Measurements from ENCODE around the gene TMEM209.

The TMEM209 gene

GRCh38 chr7:130162196-130162595, 43.0 kb downstream of the TMEM209 start:
- Histone ChIP-seq H3K36me3 (ENCODE audit: control insufficient read depth in 2 of 2, insufficient read depth in 1 of 2, low read length in 2 of 2) (peaks cover 16 to 43% of the 10 kb centered on the region in 2 experiments), H3K4me1 (ENCODE audit: control insufficient read depth, insufficient read depth, low read length) (no peaks in the 10 kb centered on the region), H3K27ac (ENCODE audit: extremely low read depth, low read depth, low read length) (no peak overlapping the region), H3K4me3 (ENCODE audit: low read depth, low read length) (no peak overlapping the region), H3K9me3 (ENCODE audit: control insufficient read depth, insufficient read depth, low read depth, low read length) (no peaks in the 10 kb centered on the region)
- POLR2A ChIA-PET = no interaction called here
- TF ChIP-seq ZNF121 (tag by site-specific recombination; IDR thresholded peaks at IDR 0.05) = no peak
- no peak for TF ChIP-seq GLIS2 (tag by site-specific recombination; IDR thresholded peaks at IDR 0.05)
- no peak for TF ChIP-seq AEBP2 (tag by site-specific recombination; IDR thresholded peaks at IDR 0.05; ENCODE audit: borderline replicate concordance)
- no peak for TF ChIP-seq ZNF24 (tag by site-specific recombination; IDR thresholded peaks at IDR 0.05)
- no peak for TF ChIP-seq ZNF184 (tag by site-specific recombination; IDR thresholded peaks at IDR 0.05)
- no peak for TF ChIP-seq ZNF26 (tag by site-specific recombination; IDR thresholded peaks at IDR 0.05)
- no peak for TF ChIP-seq ZNF518A (tag by site-specific recombination; conservative IDR thresholded peaks at IDR 0.05; ENCODE audit: low read depth)
- TF ChIP-seq ZNF404 (tag by site-specific recombination; IDR thresholded peaks at IDR 0.05) = no peak
- TF ChIP-seq KLF8 (tag by site-specific recombination; IDR thresholded peaks at IDR 0.05) = no peak
- TF ChIP-seq YY1 (tag by site-specific recombination; IDR thresholded peaks at IDR 0.05) = no peak
- TF ChIP-seq ZNF175 (tag by site-specific recombination; IDR thresholded peaks at IDR 0.05) = no peak
- TF ChIP-seq ZNF37A (tag by site-specific recombination; IDR thresholded peaks at IDR 0.05) = no peak
- no peak for TF ChIP-seq HOXD13 (CRISPR knock-in tag; IDR thresholded peaks at IDR 0.05; ENCODE audit: borderline replicate concordance)
- no peak for TF ChIP-seq PRDM1 (tag by site-specific recombination; IDR thresholded peaks at IDR 0.05)
- no peak for TF ChIP-seq KLF1 (tag by site-specific recombination; IDR thresholded peaks at IDR 0.05)
- no peak for TF ChIP-seq ZNF707 (tag by site-specific recombination; IDR thresholded peaks at IDR 0.05)
- CTCF ChIA-PET = no interaction called here

GRCh38 chr7:130160455-130160854, 44.8 kb downstream of the TMEM209 start:
- H3K4me3 ChIP-seq (ENCODE audit: low read depth, low read length) = no peak overlapping the region
- CTCF ChIA-PET = interaction anchor here (0.6 to 1.2 kb wide), 3 partner anchors 25 to 602 kb away, joined by 3 to 4 read pairs (median 3); no protein-coding TSS in a partner anchor
- H3K9me3 ChIP-seq (ENCODE audit: control insufficient read depth, insufficient read depth, low read depth, low read length) = no peaks in the 10 kb centered on the region
- H3K36me3 ChIP-seq (ENCODE audit: control insufficient read depth in 2 of 2, insufficient read depth in 1 of 2, low read length in 2 of 2) = peaks cover 3 to 39% of the 10 kb centered on the region in 2 experiments
- POLR2A ChIA-PET = no interaction called here
- no peak for TF ChIP-seq ZFP3 (tag by site-specific recombination; IDR thresholded peaks at IDR 0.05; ENCODE audit: low read depth)
- TF ChIP-seq, protein P1, sequence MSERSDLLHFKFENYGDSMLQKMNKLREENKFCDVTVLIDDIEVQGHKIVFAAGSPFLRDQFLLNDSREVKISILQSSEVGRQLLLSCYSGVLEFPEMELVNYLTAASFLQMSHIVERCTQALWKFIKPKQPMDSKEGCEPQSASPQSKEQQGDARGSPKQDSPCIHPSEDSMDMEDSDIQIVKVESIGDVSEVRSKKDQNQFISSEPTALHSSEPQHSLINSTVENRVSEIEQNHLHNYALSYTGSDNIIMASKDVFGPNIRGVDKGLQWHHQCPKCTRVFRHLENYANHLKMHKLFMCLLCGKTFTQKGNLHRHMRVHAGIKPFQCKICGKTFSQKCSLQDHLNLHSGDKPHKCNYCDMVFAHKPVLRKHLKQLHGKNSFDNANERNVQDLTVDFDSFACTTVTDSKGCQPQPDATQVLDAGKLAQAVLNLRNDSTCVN (tag by site-specific recombination; optimal IDR thresholded peaks at IDR 0.05) = no peak
- TF ChIP-seq ZNF624 (tag by site-specific recombination; IDR thresholded peaks at IDR 0.05) = no peak
- TF ChIP-seq ZNF311 (tag by site-specific recombination; IDR thresholded peaks at IDR 0.05; ENCODE audit: borderline replicate concordance) = no peak
- TF ChIP-seq ZNF202 (tag by site-specific recombination; IDR thresholded peaks at IDR 0.05; ENCODE audit: borderline replicate concordance) = no peak
- TF ChIP-seq, protein P2, sequence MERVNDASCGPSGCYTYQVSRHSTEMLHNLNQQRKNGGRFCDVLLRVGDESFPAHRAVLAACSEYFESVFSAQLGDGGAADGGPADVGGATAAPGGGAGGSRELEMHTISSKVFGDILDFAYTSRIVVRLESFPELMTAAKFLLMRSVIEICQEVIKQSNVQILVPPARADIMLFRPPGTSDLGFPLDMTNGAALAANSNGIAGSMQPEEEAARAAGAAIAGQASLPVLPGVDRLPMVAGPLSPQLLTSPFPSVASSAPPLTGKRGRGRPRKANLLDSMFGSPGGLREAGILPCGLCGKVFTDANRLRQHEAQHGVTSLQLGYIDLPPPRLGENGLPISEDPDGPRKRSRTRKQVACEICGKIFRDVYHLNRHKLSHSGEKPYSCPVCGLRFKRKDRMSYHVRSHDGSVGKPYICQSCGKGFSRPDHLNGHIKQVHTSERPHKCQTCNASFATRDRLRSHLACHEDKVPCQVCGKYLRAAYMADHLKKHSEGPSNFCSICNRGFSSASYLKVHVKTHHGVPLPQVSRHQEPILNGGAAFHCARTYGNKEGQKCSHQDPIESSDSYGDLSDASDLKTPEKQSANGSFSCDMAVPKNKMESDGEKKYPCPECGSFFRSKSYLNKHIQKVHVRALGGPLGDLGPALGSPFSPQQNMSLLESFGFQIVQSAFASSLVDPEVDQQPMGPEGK (tag by site-specific recombination; IDR thresholded peaks at IDR 0.05) = no peak
- H3K4me1 ChIP-seq (ENCODE audit: control insufficient read depth, insufficient read depth, low read length) = no peaks in the 10 kb centered on the region
- no peak overlapping the region for H3K27ac ChIP-seq (ENCODE audit: extremely low read depth, low read depth, low read length)
